Hippocampal formation (tissue), 2 donors: Measurements from ENCODE around the gene NECTIN2.
A peak's percentile ranks its signal among the peaks of the same experiment; 100 is the strongest.
"Not testable (repeated sequence)": the region's sequence is repeated elsewhere in the genome, so short reads cannot be mapped to it uniquely, and the experiment has no call there.

Source experiments
- DNase-seq, 2 donors: peaks; one replicate each; lab custom pipeline; 2025; lab: John Stamatoyannopoulos, UW

The NECTIN2 gene

GRCh38 chr19:44884566-44884965, 38.5 kb downstream of the NECTIN2 start:
- DNase-seq: no peak

GRCh38 chr19:44886141-44886540, 40.0 kb downstream of the NECTIN2 start:
- DNase-seq: no peak

GRCh38 chr19:44887648-44888047, 41.6 kb downstream of the NECTIN2 start:
- DNase-seq: no peak

GRCh38 chr19:44888335-44888734, 42.2 kb downstream of the NECTIN2 start:
- DNase-seq: not testable (repeated sequence)

DNA sequence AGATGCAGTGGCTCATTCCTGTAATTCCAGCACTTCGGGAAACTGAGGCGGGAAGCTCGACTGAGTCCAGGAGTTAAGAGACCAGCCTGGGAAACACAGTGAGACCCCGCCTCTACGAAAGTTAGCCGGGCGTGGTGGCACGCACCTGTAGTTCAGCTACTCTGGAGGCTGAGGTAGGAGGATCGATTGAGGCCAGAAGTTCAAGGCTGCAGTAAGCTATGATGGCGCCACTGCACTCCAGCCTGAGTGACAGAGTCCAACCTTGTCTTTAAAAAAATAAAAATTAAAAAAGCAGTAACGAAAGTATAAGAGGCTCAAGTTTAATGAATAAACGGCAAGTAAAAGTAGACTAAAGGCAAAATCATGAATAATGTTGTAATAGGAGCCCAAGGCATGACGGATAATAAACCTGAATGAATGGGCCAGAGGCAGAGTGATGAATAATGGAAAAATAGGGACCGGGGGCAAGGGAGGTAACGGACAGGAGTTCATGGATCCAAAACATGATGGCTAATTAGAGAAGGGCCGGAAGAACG, 43.8 kb downstream of the NECTIN2 start:
- DNase-seq: no peak

- DNase-seq: peak; percentile 100
Measured at GRCh38 chr19:44890366-44891015, 44.4 kb downstream of the NECTIN2 start.

- DNase-seq: peak in 1 of 2 donors; percentile 100
Measured at GRCh38 chr19:44891016-44891882, 45.2 kb downstream of the NECTIN2 start, which contains the start of gene TOMM40. TOMM40 (plus strand) TSS chr19:44891254; CDS start chr19:44891416, 162 bp downstream.

GRCh38 chr19:44892932-44893331, 46.8 kb downstream of the NECTIN2 start:
- no peak for DNase-seq

- DNase-seq: no peak
Measured at GRCh38 chr19:44893332-44894051, 47.4 kb downstream of the NECTIN2 start.

DNA sequence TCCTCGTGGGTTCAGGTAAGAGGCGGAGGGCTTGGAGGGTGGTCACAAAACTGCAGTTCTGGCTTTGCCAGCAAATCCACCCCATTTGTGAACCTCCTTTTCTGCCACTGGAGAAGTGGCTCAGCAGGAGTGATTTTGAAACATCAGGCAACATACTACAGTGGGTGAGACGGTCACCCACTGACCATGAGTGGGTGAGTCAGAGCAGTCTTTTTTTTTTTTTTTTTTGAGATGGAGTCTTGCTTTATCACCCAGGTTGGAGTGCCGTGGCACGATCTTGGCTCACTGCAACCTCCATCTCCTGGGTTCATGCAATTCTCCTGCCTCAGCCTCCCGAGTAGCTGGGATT, 47.9 kb downstream of the NECTIN2 start:
- DNase-seq: no peak

- DNase-seq: no peak
Measured at GRCh38 chr19:44894946-44895345, 48.8 kb downstream of the NECTIN2 start.

DNA sequence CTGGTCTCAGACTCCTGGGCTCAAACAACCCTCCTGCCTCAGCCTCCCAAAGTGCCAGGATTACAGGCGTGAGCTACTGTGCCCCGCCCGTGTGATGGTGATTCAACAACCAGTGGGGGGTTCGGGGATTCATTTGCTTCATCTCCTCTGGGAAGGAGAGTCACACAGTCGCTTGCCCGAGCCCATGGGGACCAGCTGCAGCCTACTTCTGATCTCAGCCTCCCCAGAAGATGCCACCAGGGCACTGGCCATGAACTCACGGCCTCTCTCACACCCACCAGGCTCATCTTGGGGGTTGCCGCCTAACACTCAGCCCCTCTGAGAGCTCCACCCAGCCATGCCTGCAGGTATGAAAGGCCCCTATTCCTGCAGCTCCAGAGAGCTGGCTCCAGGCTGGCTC, 51.7 kb downstream of the NECTIN2 start:
- no peak for DNase-seq

DNA sequence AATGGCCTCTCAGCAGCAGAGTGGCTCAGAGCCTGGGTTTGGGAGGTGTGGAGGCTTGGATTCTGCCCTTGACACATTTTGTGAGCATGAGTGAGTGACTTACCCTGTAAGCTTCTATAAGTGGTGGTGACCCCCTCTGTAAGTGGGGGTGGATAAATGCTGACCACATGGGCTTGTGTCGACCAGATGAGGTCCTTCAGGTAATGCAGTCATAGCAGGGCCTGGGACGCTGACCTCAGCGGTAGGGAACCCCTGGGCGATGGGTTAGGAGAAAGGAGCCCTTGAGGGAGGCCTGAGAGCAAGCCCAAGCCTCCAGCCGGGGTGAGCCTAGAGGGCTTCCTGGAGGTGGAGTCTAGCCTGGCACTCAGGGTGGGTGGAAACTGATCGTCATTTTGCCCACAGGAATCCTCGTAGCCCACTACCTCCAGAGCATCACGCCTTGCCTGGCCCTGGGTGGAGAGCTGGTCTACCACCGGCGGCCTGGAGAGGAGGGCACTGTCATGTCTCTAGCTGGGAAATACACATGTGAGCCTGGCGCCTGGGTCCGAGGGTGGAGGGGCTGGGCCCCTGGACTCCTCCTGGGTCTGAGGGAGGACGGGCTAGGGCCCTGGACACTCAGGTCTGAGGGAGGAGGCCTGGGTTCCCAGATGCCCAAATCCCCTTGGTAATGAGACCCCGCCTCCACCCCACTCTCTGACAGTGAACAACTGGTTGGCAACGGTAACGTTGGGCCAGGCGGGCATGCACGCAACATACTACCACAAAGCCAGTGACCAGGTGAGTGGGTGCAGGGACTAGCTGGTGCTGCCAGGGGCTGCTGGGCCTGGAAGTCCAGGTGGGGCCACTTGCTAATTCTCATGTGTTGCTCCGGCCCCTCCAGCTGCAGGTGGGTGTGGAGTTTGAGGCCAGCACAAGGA, 54.5 kb downstream of the NECTIN2 start:
- no peak for DNase-seq

GRCh38 chr19:44903216-44903601, 57.1 kb downstream of the NECTIN2 start:
- no peak for DNase-seq

- peak in 1 of 2 donors; percentile 61 for DNase-seq
Measured at GRCh38 chr19:44903602-44904425, 57.7 kb downstream of the NECTIN2 start.

DNA sequence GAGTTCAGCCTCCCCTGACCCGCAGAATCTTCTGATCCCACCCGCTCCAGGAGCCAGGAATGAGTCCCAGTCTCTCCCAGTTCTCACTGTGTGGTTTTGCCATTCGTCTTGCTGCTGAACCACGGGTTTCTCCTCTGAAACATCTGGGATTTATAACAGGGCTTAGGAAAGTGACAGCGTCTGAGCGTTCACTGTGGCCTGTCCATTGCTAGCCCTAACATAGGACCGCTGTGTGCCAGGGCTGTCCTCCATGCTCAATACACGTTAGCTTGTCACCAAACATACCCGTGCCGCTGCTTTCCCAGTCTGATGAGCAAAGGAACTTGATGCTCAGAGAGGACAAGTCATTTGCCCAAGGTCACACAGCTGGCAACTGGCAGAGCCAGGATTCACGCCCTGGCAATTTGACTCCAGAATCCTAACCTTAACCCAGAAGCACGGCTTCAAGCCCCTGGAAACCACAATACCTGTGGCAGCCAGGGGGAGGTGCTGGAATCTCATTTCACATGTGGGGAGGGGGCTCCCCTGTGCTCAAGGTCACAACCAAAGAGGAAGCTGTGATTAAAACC, 58.4 kb downstream of the NECTIN2 start:
- DNase-seq: no peak

DNA sequence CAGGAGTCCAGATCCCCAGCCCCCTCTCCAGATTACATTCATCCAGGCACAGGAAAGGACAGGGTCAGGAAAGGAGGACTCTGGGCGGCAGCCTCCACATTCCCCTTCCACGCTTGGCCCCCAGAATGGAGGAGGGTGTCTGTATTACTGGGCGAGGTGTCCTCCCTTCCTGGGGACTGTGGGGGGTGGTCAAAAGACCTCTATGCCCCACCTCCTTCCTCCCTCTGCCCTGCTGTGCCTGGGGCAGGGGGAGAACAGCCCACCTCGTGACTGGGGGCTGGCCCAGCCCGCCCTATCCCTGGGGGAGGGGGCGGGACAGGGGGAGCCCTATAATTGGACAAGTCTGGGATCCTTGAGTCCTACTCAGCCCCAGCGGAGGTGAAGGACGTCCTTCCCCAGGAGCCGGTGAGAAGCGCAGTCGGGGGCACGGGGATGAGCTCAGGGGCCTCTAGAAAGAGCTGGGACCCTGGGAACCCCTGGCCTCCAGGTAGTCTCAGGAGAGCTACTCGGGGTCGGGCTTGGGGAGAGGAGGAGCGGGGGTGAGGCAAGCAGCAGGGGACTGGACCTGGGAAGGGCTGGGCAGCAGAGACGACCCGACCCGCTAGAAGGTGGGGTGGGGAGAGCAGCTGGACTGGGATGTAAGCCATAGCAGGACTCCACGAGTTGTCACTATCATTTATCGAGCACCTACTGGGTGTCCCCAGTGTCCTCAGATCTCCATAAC, 59.5 kb downstream of the NECTIN2 start, which contains the start of gene APOE:
TSS of gene APOE (plus strand) at position 360 of the 724 bp plus-strand sequence. CDS start 829 bp downstream, outside the sequence.
- peak in 1 of 2 donors; percentile 63 for DNase-seq

DNA sequence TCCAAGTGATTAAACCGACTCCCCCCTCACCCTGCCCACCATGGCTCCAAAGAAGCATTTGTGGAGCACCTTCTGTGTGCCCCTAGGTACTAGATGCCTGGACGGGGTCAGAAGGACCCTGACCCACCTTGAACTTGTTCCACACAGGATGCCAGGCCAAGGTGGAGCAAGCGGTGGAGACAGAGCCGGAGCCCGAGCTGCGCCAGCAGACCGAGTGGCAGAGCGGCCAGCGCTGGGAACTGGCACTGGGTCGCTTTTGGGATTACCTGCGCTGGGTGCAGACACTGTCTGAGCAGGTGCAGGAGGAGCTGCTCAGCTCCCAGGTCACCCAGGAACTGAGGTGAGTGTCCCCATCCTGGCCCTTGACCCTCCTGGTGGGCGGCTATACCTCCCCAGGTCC, 61.5 kb downstream of the NECTIN2 start:
- DNase-seq: no peak
